Hematopoietic multipotent progenitor cell treated with erythropoietin and hydrocortisone succinate and interleukin-3 and kit ligand, for 6 days (in vitro differentiated cells): ENCODE results near the gene GPR27.

Experiments
- DNase-seq: peaks from one replicate; pipeline ENCODE4 v3.0.0-alpha.2; 2015

Gene GPR27

GRCh38 chr3:71787851-71788405, 34.3 kb downstream of the GPR27 start:
- DNase-seq: no peak

- DNase-seq: no peak
Measured at GRCh38 chr3:71789922-71790321, 36.3 kb downstream of the GPR27 start.

GRCh38 chr3:71791634-71792033, 38.0 kb downstream of the GPR27 start:
- DNase-seq: no peak

GRCh38 chr3:71796290-71796689, 42.6 kb downstream of the GPR27 start:
- no peak for DNase-seq

GRCh38 chr3:71797455-71797854, 43.8 kb downstream of the GPR27 start:
- no peak for DNase-seq

- DNase-seq: no peak
Measured at GRCh38 chr3:71800023-71800422, 46.4 kb downstream of the GPR27 start.

- no peak for DNase-seq
Measured at GRCh38 chr3:71801986-71802385, 48.3 kb downstream of the GPR27 start.

- DNase-seq: no peak
Measured at GRCh38 chr3:71803248-71803647, 49.6 kb downstream of the GPR27 start.

GRCh38 chr3:71805199-71805598, 51.5 kb downstream of the GPR27 start:
- peak; percentile 46 for DNase-seq

- DNase-seq: no peak
Measured at GRCh38 chr3:71805691-71806090, 52.0 kb downstream of the GPR27 start.
